HG03135 (cell line): ENCODE measurements around the gene PCDHGB2.
A peak's percentile ranks its signal among the peaks of the same experiment; 100 is the strongest.
"Not testable (repeated sequence)": the region's sequence is repeated elsewhere in the genome, so short reads cannot be mapped to it uniquely, and the experiment has no call there.

Source experiments
- ATAC-seq: cut with Tn5 transposase; IDR thresholded peaks from one replicate; pipeline ENCODE4 v1.9.1; 2021; ENCODE audit warnings: mild to moderate bottlenecking, moderate library complexity; ENCODE audit not compliant: unreplicated experiment

Gene PCDHGB2

GRCh38 chr5:141383345-141383744, 23.6 kb downstream of the PCDHGB2 start:
- no peak for ATAC-seq

- ATAC-seq, result no peak
Measured at GRCh38 chr5:141384471-141385267, 24.9 kb downstream of the PCDHGB2 start.

GRCh38 chr5:141387557-141388311, 27.9 kb downstream of the PCDHGB2 start, which contains the start of gene PCDHGB4:
PCDHGB4 (plus strand) TSS chr5:141387698; CDS start chr5:141387885, 187 bp downstream.
- not testable (repeated sequence) for ATAC-seq

- ATAC-seq, result no peak
Measured at GRCh38 chr5:141388661-141389060, 28.9 kb downstream of the PCDHGB2 start.

- no peak for ATAC-seq
Measured at GRCh38 chr5:141389153-141390042, 29.6 kb downstream of the PCDHGB2 start.

- no peak for ATAC-seq
Measured at GRCh38 chr5:141392429-141393198, 32.8 kb downstream of the PCDHGB2 start, which contains the start of gene PCDHGA8. PCDHGA8 (plus strand) TSS chr5:141392633; CDS start chr5:141392814, 181 bp downstream.

GRCh38 chr5:141393267-141393666, 33.5 kb downstream of the PCDHGB2 start:
- no peak for ATAC-seq

- ATAC-seq, result not testable (repeated sequence)
Measured at GRCh38 chr5:141394401-141395187, 34.8 kb downstream of the PCDHGB2 start.

- ATAC-seq, result peak; percentile 75
Measured at GRCh38 chr5:141397756-141398551, 38.2 kb downstream of the PCDHGB2 start, which contains the start of gene PCDHGB5. PCDHGB5 (plus strand) TSS chr5:141397947; CDS start chr5:141398128, 181 bp downstream.

GRCh38 chr5:141398608-141399007, 38.8 kb downstream of the PCDHGB2 start:
- no peak for ATAC-seq

- no peak for ATAC-seq
Measured at GRCh38 chr5:141399555-141400258, 39.9 kb downstream of the PCDHGB2 start.

- no peak for ATAC-seq
Measured at GRCh38 chr5:141402553-141403243, 42.9 kb downstream of the PCDHGB2 start, which contains the start of gene PCDHGA9. PCDHGA9 (plus strand) TSS chr5:141402778; CDS start chr5:141402953, 175 bp downstream.

- ATAC-seq, result no peak
Measured at GRCh38 chr5:141403387-141403786, 43.6 kb downstream of the PCDHGB2 start.

- ATAC-seq, result peak; percentile 81
Measured at GRCh38 chr5:141407790-141408505, 48.2 kb downstream of the PCDHGB2 start, which contains the start of gene PCDHGB6. PCDHGB6 (plus strand) TSS chr5:141408021; CDS start chr5:141408203, 182 bp downstream.

- ATAC-seq, result no peak
Measured at GRCh38 chr5:141409598-141410306, 50.0 kb downstream of the PCDHGB2 start.

GRCh38 chr5:141411575-141411974, 51.8 kb downstream of the PCDHGB2 start:
- no peak for ATAC-seq
